OCI-LY1 (cell line): Measurements from ENCODE around the gene LSAMP.

Experiments used
- CTCF ChIP-seq: fragments of 200-600 bp; sonication (generic), shearing (Covaris generic); IDR thresholded peaks from 2 replicates; pipeline ENCODE4 v1.5.1; 2017; ENCODE audit warnings: mild to moderate bottlenecking, antibody characterized with exemption, low read length, moderate library complexity, mixed read lengths
- EZH2 ChIP-seq: fragments of 200-600 bp; sonication (generic), shearing (Covaris generic); IDR thresholded peaks from 2 replicates; pipeline ENCODE4 v1.8.0; 2017; ENCODE audit warnings: borderline replicate concordance, mixed run types, mild to moderate bottlenecking, antibody characterized with exemption, low read length, moderate library complexity, mixed read lengths

GRCh38 chr3:116039651-116039985, 405.7 kb downstream of the LSAMP start:
- TF ChIP-seq CTCF (no peak), EZH2 (no peak)
